SK-N-SH treated with all-trans-retinoic acid at 6 μM for 48 hours (cell line): ENCODE results near the gene PRKG2.

Experiments
- ARNTL ChIP-seq: fragments of 450-650 bp; formaldehyde crosslinking; IDR thresholded peaks from 2 replicates; pipeline ENCODE4 v1.5.0; 2020; ENCODE audit warnings: low read depth, mild to moderate bottlenecking, moderate library complexity, borderline replicate concordance
- CSDC2 ChIP-seq: fragments of 250-450 bp; sonication (Bioruptor Pico); IDR thresholded peaks from 2 replicates; pipeline ENCODE4 v1.5.0; 2020; ENCODE audit warnings: mild to moderate bottlenecking, moderate library complexity
- ISL1 ChIP-seq: fragments of 250-450 bp; sonication (Bioruptor Pico); IDR thresholded peaks from 2 replicates; pipeline ENCODE4 v2.1.2; 2022; ENCODE audit warnings: mild to moderate bottlenecking, moderate library complexity
- OSR1 ChIP-seq: fragments of 250-450 bp; sonication (Bioruptor Pico); IDR thresholded peaks from 2 replicates; pipeline ENCODE4 v1.8.0; 2022; ENCODE audit warnings: moderate library complexity, mild to moderate bottlenecking, inconsistent platforms
- RARB ChIP-seq: fragments of 250-450 bp; sonication (Bioruptor Pico); IDR thresholded peaks from 2 replicates; pipeline ENCODE4 v1.8.0; 2021; ENCODE audit warnings: mild to moderate bottlenecking, moderate library complexity
- TF ChIP-seq, protein P1 (sequence below): fragments of 250-450 bp; sonication (Bioruptor Pico); IDR thresholded peaks from 2 replicates; pipeline ENCODE4 v1.8.0; 2020; ENCODE audit warnings: mild to moderate bottlenecking, moderate library complexity, borderline replicate concordance
- TF ChIP-seq, protein P2 (sequence below): fragments of 250-450 bp; sonication (Bioruptor Pico); IDR thresholded peaks from 2 replicates; pipeline ENCODE4 v1.5.0; 2020; ENCODE audit warnings: mild to moderate bottlenecking, moderate library complexity

DNA sequence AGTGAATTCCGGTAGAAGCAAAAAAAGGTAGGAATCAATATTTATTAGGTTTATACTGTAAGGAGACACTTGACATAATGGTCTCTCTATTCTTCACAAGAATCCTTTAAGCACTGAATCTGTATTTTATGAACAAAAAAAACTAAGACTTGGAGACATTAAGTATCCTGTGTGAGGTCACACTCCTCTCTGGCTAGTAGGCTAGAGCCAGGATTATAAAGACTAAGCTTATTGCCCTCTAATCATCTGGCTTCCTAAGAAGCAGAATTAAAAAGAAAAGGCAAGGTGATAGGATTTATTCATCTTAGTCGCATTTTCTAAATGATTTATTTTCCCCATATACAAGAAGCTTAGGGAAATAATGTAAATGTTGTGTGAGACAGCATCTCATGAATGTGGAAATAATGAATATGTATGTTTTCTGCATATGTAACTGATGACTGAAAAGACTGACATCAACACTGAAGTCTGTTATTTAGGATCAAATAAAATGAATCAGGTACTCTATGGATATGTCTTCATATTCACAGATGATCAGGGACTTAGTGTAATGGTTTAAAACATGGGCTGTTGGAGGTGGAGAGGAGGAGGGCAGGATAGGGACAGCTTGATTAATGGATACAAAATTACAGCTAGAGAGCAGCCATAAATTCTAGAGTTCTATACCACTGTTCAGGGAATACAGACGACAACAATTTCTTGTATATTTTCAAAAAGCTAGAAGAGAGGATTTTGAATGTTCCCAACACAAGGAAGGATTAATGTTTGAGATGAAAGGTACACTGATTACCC is 30.4 kb upstream of the PRKG2 start:
- TF ChIP-seq, protein P1, sequence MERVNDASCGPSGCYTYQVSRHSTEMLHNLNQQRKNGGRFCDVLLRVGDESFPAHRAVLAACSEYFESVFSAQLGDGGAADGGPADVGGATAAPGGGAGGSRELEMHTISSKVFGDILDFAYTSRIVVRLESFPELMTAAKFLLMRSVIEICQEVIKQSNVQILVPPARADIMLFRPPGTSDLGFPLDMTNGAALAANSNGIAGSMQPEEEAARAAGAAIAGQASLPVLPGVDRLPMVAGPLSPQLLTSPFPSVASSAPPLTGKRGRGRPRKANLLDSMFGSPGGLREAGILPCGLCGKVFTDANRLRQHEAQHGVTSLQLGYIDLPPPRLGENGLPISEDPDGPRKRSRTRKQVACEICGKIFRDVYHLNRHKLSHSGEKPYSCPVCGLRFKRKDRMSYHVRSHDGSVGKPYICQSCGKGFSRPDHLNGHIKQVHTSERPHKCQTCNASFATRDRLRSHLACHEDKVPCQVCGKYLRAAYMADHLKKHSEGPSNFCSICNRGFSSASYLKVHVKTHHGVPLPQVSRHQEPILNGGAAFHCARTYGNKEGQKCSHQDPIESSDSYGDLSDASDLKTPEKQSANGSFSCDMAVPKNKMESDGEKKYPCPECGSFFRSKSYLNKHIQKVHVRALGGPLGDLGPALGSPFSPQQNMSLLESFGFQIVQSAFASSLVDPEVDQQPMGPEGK (CRISPR knock-in tag) = no peak
- TF ChIP-seq OSR1 (CRISPR knock-in tag) (no peak), RARB (CRISPR knock-in tag) (no peak), ISL1 (CRISPR knock-in tag) (no peak), ARNTL (no peak), CSDC2 (CRISPR knock-in tag) (no peak)
- TF ChIP-seq, protein P2, sequence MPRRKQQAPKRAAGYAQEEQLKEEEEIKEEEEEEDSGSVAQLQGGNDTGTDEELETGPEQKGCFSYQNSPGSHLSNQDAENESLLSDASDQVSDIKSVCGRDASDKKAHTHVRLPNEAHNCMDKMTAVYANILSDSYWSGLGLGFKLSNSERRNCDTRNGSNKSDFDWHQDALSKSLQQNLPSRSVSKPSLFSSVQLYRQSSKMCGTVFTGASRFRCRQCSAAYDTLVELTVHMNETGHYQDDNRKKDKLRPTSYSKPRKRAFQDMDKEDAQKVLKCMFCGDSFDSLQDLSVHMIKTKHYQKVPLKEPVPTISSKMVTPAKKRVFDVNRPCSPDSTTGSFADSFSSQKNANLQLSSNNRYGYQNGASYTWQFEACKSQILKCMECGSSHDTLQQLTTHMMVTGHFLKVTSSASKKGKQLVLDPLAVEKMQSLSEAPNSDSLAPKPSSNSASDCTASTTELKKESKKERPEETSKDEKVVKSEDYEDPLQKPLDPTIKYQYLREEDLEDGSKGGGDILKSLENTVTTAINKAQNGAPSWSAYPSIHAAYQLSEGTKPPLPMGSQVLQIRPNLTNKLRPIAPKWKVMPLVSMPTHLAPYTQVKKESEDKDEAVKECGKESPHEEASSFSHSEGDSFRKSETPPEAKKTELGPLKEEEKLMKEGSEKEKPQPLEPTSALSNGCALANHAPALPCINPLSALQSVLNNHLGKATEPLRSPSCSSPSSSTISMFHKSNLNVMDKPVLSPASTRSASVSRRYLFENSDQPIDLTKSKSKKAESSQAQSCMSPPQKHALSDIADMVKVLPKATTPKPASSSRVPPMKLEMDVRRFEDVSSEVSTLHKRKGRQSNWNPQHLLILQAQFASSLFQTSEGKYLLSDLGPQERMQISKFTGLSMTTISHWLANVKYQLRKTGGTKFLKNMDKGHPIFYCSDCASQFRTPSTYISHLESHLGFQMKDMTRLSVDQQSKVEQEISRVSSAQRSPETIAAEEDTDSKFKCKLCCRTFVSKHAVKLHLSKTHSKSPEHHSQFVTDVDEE (CRISPR knock-in tag) = no peak
